HCT116 (cell line): ENCODE data around the gene PNP. TPM values are rescaled to one million over a fixed set of nuclear protein-coding genes. Genes with fewer than 3 reads are reported as not detected.

Source experiments
- ATAC-seq: fragments of 200-7000 bp; cut with Tn5 transposase; 2 replicates; pipeline ENCODE4 v1.9.1; 2020; ENCODE audit warnings: mild to moderate bottlenecking, moderate library complexity
- BruUV-seq: library from RNA; stranded (reverse); fragments of 400-500 nt; replicated peaks from 2 replicates; lab custom pipeline; 2021; lab: Mats Ljungman, UMichigan
- CTCF ChIA-PET: fragments of 300-600 bp; sonication (Branson Sonifier 250); formaldehyde crosslinking; loops from one replicate; lab custom pipeline; 2021; ENCODE audit warnings: antibody characterized with exemption; lab: Charles Lee
- POLR2A ChIA-PET: fragments of 300-600, 350-600 bp; sonication (Branson Sonifier 250); formaldehyde crosslinking; loops from one replicate; lab custom pipeline; 2021; ENCODE audit warnings: antibody characterized with exemption; lab: Charles Lee
- RAD21 ChIA-PET, 2 experiments: fragments of 300-600 bp; sonication (Branson Sonifier 250); formaldehyde crosslinking; loops; one replicate each; lab custom pipeline; 2023; ENCODE audit warnings: low total read pairs in 2 of 2; ENCODE audit not compliant: uncharacterized antibody in 2 of 2, unreplicated experiment in 2 of 2, low non-redundant PET in 1 of 2; lab: Charles Lee
- DNase-seq: peaks from one replicate; pipeline ENCODE4 v3.0.0-alpha.2; 2010; ENCODE audit warnings: low read depth, low spot score
- H2AFZ ChIP-seq: fragments of 200-600 bp; shearing (Covaris generic), sonication (generic); 2 replicates; pipeline ENCODE4 v1.6.1; 2017; ENCODE audit warnings: low read depth, mixed run types, mixed read lengths, antibody characterized with exemption, low read length; ENCODE audit not compliant: poor library complexity, severe bottlenecking
- H3K27ac ChIP-seq: 2 replicates; pipeline ENCODE4 v1.5.1; 2012; ENCODE audit warnings: low read depth, low read length
- H3K27me3 ChIP-seq: fragments of 200-600 bp; sonication (generic); 2 replicates; pipeline ENCODE4 v1.6.1; 2016; ENCODE audit warnings: mixed run types, low read length, mixed read lengths; ENCODE audit not compliant: insufficient read depth
- H3K36me3 ChIP-seq, 2 experiments: fragments of 200-500 bp in 1 of 2; fragments of 200-600 bp in 1 of 2; sonication (Bioruptor generic) in 1 of 2; sonication (generic) in 1 of 2; 2 replicates each; pipeline versions ENCODE4 v1.5.1 to v1.6.1; 2014 to 2016; ENCODE audit warnings: low read length in 2 of 2, inconsistent platforms in 1 of 2, mixed read lengths in 1 of 2, mixed run types in 1 of 2; ENCODE audit not compliant: insufficient read depth in 2 of 2, control insufficient read depth in 1 of 2
- H3K4me1 ChIP-seq, 2 experiments: fragments of 200-600 bp in 1 of 2; sonication (generic) in 1 of 2; 2 replicates each; pipeline versions ENCODE4 v1.5.1 to v1.6.1; 2012 to 2017; ENCODE audit warnings: low read length in 2 of 2, inconsistent platforms in 1 of 2, mild to moderate bottlenecking in 1 of 2, mixed read lengths in 1 of 2, mixed run types in 1 of 2, moderate library complexity in 1 of 2; ENCODE audit not compliant: insufficient read depth in 2 of 2, control insufficient read depth in 1 of 2
- H3K4me2 ChIP-seq: fragments of 200-600 bp; sonication (generic); 2 replicates; pipeline ENCODE4 v1.6.1; 2017; ENCODE audit warnings: mixed run types, low read length, mixed read lengths
- H3K4me3 ChIP-seq, 2 experiments: fragments of 200-600 bp in 1 of 2; sonication (generic) in 1 of 2; replicated peaks in 1 of 2; 2 replicates each; pipeline ENCODE4 v1.5.1; 2011 to 2016; ENCODE audit warnings: low read length in 2 of 2, control low read depth in 1 of 2, low read depth in 1 of 2, mild to moderate bottlenecking in 1 of 2, mixed read lengths in 1 of 2, mixed run types in 1 of 2
- H3K79me2 ChIP-seq: fragments of 200-600 bp; sonication (generic); 2 replicates; pipeline ENCODE4 v1.6.1; 2017; ENCODE audit warnings: mild to moderate bottlenecking, mixed run types, low read length, moderate library complexity, mixed read lengths; ENCODE audit not compliant: insufficient read depth
- H3K9ac ChIP-seq: fragments of 200-600 bp; sonication (generic); 2 replicates; pipeline ENCODE4 v1.6.1; 2016; ENCODE audit warnings: low read length, mixed read lengths
- H3K9me2 ChIP-seq: fragments of 200-600 bp; sonication (generic), shearing (Covaris generic); 2 replicates; pipeline ENCODE4 v1.6.1; 2017; ENCODE audit warnings: mixed run types, mild to moderate bottlenecking, moderate library complexity; ENCODE audit not compliant: insufficient read depth
- H3K9me3 ChIP-seq, 2 experiments: fragments of 200-500 bp in 1 of 2; fragments of 200-600 bp in 1 of 2; sonication (Bioruptor generic) in 1 of 2; sonication (generic) in 1 of 2; 2 replicates each; pipeline ENCODE4 v1.6.1; 2014 to 2017; ENCODE audit warnings: low read length in 2 of 2, mixed read lengths in 2 of 2, inconsistent platforms in 1 of 2, low read depth in 1 of 2, mild to moderate bottlenecking in 1 of 2, mixed run types in 1 of 2, moderate library complexity in 1 of 2; ENCODE audit not compliant: control insufficient read depth in 1 of 2, insufficient read depth in 1 of 2
- H4K20me1 ChIP-seq: fragments of 200-600 bp; sonication (generic), shearing (Covaris generic); 2 replicates; pipeline ENCODE4 v1.6.1; 2017; ENCODE audit warnings: mixed run types, mild to moderate bottlenecking, moderate library complexity; ENCODE audit not compliant: insufficient read depth
- CBX3 ChIP-seq: IDR thresholded peaks from 2 replicates; pipeline ENCODE4 v1.6.1; 2012; ENCODE audit warnings: low read depth
- CEBPB ChIP-seq: IDR thresholded peaks from 2 replicates; pipeline ENCODE4 v1.6.1; 2012; ENCODE audit warnings: low read depth
- EGR1 ChIP-seq: IDR thresholded peaks from 2 replicates; pipeline ENCODE4 v1.6.1; 2012; ENCODE audit warnings: low read depth
- ELF1 ChIP-seq: IDR thresholded peaks from 2 replicates; pipeline ENCODE4 v1.6.1; 2012; ENCODE audit warnings: low read depth, borderline replicate concordance
- EZH2 ChIP-seq: fragments of 200-600 bp; sonication (generic); IDR thresholded peaks from 2 replicates; pipeline ENCODE4 v1.6.1; 2017; ENCODE audit warnings: antibody characterized with exemption, mixed run types
- EZH2phosphoT487 ChIP-seq: fragments of 200-600 bp; IDR thresholded peaks from 2 replicates; pipeline ENCODE4 v1.6.1; 2018; ENCODE audit warnings: antibody characterized with exemption, borderline replicate concordance
- FOSL1 ChIP-seq: IDR thresholded peaks from 2 replicates; pipeline ENCODE4 v1.6.1; 2012; ENCODE audit warnings: low read depth
- JUND ChIP-seq: IDR thresholded peaks from 2 replicates; pipeline ENCODE4 v1.6.1; 2012
- POLR2A ChIP-seq: IDR thresholded peaks from 2 replicates; pipeline ENCODE4 v1.7.0; 2011; ENCODE audit warnings: borderline replicate concordance; ENCODE audit not compliant: insufficient read depth, insufficient read length; ENCODE audit errors: extremely low read depth
- RAD21 ChIP-seq: IDR thresholded peaks from 2 replicates; pipeline ENCODE4 v1.6.1; 2012; ENCODE audit warnings: low read depth, mild to moderate bottlenecking
- SIN3A ChIP-seq: IDR thresholded peaks from 2 replicates; pipeline ENCODE4 v1.6.1; 2012; ENCODE audit warnings: low read depth
- SP1 ChIP-seq: IDR thresholded peaks from 2 replicates; pipeline ENCODE4 v1.6.1; 2012; ENCODE audit warnings: low read depth
- SRF ChIP-seq: IDR thresholded peaks from 2 replicates; pipeline ENCODE4 v1.6.1; 2012; ENCODE audit warnings: low read depth
- YY1 ChIP-seq: IDR thresholded peaks from 2 replicates; pipeline ENCODE4 v1.6.1; 2011; ENCODE audit warnings: low read length, low read depth, moderate library complexity, mild to moderate bottlenecking; ENCODE audit not compliant: insufficient replicate concordance; ENCODE audit errors: extremely low read depth
- ZFX ChIP-seq: fragments of 450-650 bp; IDR thresholded peaks from 2 replicates; pipeline ENCODE4 v1.6.1; 2017
- ZNF274 ChIP-seq: fragments of 200-500 bp; sonication (Bioruptor generic); IDR thresholded peaks from 2 replicates; pipeline ENCODE4 v1.6.1; 2014; ENCODE audit warnings: mild to moderate bottlenecking, low read depth, low read length, inconsistent platforms
- intact Hi-C: fragments of 100-400 bp; cut with micrococcal nuclease; formaldehyde crosslinking; loops from 2 replicates; pipeline ENCODE4 v1.10.0; 2022
- total RNA-seq: library from RNA; stranded (reverse); gene quantifications from one replicate; pipeline ENCODE4 v1.2.1, GENCODE V29; 2021; ENCODE audit not compliant: unreplicated experiment
- TF ChIP-seq, protein P1 (sequence below): IDR thresholded peaks from 2 replicates; pipeline ENCODE4 v1.6.1; 2012
- TF ChIP-seq, protein P2 (sequence below): IDR thresholded peaks from 2 replicates; pipeline ENCODE4 v1.6.1; 2012
- TF ChIP-seq, protein P3 (sequence below): IDR thresholded peaks from 2 replicates; pipeline ENCODE4 v1.6.1; 2011; ENCODE audit warnings: mild to moderate bottlenecking, low read length, moderate library complexity; ENCODE audit not compliant: insufficient replicate concordance; ENCODE audit errors: extremely low read depth
- TF ChIP-seq, protein P4 (sequence below), 3 experiments: fragments of 200-600 bp in 1 of 3; sonication (generic) in 1 of 3; IDR thresholded peaks in 2 of 3; conservative IDR thresholded peaks in 1 of 3; 2 replicates each; pipeline ENCODE4 v1.5.1; 2012 to 2017; ENCODE audit warnings: low read depth in 2 of 3, low read length in 2 of 3, antibody characterized with exemption in 1 of 3, borderline replicate concordance in 1 of 3, control low read depth in 1 of 3, mild to moderate bottlenecking in 1 of 3, mixed read lengths in 1 of 3, mixed run types in 1 of 3, moderate library complexity in 1 of 3; ENCODE audit not compliant: insufficient read depth in 1 of 3
- TF ChIP-seq, protein P5 (sequence below): IDR thresholded peaks from 2 replicates; pipeline ENCODE4 v1.6.1; 2012; ENCODE audit warnings: low read depth

PNP gene
- total RNA-seq, 1 experiment from 2014 or later, result 63.0 TPM

DNA sequence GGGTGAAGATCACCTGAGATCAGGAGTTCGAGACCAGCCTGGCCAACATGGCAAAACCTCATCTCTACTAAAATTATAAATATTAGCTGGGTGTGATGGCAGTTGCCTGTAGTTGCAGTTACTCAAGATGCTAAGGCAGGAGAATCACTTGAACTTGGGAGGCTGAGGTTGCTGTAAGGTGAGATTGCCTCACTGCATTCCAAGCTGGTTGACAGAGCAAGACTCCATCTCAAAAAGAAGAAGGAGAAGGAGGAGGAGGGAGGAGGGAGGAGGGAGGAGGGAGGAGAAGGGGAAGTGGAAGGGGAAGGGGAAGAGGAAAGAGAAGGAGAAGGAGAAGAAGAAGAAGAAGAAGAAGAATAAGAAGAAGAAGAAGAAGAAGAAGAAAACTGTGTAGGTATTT is 53.1 kb downstream of the PNP start (continued):
- TF ChIP-seq EGR1, result no peak
- no peak for TF ChIP-seq EZH2
- no peak for TF ChIP-seq RAD21
- no peak for TF ChIP-seq YY1
- no peak for TF ChIP-seq CEBPB
- no peak for TF ChIP-seq SP1

DNA sequence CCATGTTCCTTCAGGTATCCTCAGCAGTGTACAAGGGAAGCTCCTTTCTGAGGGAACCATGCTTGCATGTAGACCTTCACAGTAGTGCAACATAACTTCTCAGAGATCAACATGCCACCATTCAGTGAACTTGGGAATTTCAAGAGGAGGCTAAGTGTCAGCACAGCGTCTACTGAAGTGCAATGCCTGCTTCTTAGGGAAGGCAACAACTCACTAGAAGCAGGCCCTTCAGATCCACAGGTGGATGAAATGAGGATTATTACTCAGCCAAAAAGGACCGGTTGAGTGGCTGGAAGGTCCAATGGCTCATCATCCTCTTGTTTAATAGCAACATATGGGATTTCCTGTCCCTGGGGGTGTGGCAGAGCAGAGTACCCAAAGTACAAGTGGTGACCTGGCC is 54.8 kb downstream of the PNP start:
- ChIA-PET POLR2A (no interaction called here), CTCF (no interaction called here), RAD21 (no interaction called here)
- Histone ChIP-seq H3K27ac (no peak overlapping the region), H3K36me3 (no peaks in the 10 kb centered on the region), H3K27me3 (no peaks in the 10 kb centered on the region), H3K9ac (no peak overlapping the region), H3K4me2 (no peak overlapping the region), H2AFZ (no peak overlapping the region), H3K4me1 (no peaks in the 10 kb centered on the region), H4K20me1 (no peaks in the 10 kb centered on the region), H3K9me3 (no peaks in the 10 kb centered on the region), H3K79me2 (no peaks in the 10 kb centered on the region), H3K4me3 (no peak overlapping the region), H3K9me2 (no peaks in the 10 kb centered on the region)
- intact Hi-C loops, result no loop called here
- no peak for ATAC-seq
- BruUV-seq, result no TSS peak
- DNase-seq, result no peak
- TF ChIP-seq EZH2phosphoT487 (no peak), POLR2A (no peak), SIN3A (no peak), YY1 (no peak), SRF (no peak), SP1 (no peak), FOSL1 (no peak), JUND (no peak), ZNF274 (no peak), EZH2 (no peak), ELF1 (no peak), CBX3 (no peak), ZFX (no peak), RAD21 (no peak)
- TF ChIP-seq, protein P1, sequence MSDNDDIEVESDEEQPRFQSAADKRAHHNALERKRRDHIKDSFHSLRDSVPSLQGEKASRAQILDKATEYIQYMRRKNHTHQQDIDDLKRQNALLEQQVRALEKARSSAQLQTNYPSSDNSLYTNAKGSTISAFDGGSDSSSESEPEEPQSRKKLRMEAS, result no peak
- TF ChIP-seq, protein P2, sequence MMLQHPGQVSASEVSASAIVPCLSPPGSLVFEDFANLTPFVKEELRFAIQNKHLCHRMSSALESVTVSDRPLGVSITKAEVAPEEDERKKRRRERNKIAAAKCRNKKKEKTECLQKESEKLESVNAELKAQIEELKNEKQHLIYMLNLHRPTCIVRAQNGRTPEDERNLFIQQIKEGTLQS, result no peak
- TF ChIP-seq, protein P3, sequence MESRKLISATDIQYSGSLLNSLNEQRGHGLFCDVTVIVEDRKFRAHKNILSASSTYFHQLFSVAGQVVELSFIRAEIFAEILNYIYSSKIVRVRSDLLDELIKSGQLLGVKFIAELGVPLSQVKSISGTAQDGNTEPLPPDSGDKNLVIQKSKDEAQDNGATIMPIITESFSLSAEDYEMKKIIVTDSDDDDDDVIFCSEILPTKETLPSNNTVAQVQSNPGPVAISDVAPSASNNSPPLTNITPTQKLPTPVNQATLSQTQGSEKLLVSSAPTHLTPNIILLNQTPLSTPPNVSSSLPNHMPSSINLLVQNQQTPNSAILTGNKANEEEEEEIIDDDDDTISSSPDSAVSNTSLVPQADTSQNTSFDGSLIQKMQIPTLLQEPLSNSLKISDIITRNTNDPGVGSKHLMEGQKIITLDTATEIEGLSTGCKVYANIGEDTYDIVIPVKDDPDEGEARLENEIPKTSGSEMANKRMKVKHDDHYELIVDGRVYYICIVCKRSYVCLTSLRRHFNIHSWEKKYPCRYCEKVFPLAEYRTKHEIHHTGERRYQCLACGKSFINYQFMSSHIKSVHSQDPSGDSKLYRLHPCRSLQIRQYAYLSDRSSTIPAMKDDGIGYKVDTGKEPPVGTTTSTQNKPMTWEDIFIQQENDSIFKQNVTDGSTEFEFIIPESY, result no peak
- TF ChIP-seq, protein P4, sequence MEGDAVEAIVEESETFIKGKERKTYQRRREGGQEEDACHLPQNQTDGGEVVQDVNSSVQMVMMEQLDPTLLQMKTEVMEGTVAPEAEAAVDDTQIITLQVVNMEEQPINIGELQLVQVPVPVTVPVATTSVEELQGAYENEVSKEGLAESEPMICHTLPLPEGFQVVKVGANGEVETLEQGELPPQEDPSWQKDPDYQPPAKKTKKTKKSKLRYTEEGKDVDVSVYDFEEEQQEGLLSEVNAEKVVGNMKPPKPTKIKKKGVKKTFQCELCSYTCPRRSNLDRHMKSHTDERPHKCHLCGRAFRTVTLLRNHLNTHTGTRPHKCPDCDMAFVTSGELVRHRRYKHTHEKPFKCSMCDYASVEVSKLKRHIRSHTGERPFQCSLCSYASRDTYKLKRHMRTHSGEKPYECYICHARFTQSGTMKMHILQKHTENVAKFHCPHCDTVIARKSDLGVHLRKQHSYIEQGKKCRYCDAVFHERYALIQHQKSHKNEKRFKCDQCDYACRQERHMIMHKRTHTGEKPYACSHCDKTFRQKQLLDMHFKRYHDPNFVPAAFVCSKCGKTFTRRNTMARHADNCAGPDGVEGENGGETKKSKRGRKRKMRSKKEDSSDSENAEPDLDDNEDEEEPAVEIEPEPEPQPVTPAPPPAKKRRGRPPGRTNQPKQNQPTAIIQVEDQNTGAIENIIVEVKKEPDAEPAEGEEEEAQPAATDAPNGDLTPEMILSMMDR (IDR thresholded peaks at IDR 0.05 in 2 of 3, conservative IDR thresholded peaks at IDR 0.05 in 1 of 3; ENCODE audit: borderline replicate concordance in 1 of 3, insufficient read depth in 1 of 3, low read depth in 2 of 3, low read length in 2 of 3), result no peak
- TF ChIP-seq, protein P5, sequence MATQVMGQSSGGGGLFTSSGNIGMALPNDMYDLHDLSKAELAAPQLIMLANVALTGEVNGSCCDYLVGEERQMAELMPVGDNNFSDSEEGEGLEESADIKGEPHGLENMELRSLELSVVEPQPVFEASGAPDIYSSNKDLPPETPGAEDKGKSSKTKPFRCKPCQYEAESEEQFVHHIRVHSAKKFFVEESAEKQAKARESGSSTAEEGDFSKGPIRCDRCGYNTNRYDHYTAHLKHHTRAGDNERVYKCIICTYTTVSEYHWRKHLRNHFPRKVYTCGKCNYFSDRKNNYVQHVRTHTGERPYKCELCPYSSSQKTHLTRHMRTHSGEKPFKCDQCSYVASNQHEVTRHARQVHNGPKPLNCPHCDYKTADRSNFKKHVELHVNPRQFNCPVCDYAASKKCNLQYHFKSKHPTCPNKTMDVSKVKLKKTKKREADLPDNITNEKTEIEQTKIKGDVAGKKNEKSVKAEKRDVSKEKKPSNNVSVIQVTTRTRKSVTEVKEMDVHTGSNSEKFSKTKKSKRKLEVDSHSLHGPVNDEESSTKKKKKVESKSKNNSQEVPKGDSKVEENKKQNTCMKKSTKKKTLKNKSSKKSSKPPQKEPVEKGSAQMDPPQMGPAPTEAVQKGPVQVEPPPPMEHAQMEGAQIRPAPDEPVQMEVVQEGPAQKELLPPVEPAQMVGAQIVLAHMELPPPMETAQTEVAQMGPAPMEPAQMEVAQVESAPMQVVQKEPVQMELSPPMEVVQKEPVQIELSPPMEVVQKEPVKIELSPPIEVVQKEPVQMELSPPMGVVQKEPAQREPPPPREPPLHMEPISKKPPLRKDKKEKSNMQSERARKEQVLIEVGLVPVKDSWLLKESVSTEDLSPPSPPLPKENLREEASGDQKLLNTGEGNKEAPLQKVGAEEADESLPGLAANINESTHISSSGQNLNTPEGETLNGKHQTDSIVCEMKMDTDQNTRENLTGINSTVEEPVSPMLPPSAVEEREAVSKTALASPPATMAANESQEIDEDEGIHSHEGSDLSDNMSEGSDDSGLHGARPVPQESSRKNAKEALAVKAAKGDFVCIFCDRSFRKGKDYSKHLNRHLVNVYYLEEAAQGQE, result no peak
